ENCODE measurements around the gene AIFM2.
A peak's percentile ranks its signal among the peaks of the same experiment; 100 is the strongest.
"Not testable (repeated sequence)": the region's sequence is repeated elsewhere in the genome, so short reads cannot be mapped to it uniquely, and the experiment has no call there.

Gene AIFM2

GRCh38 chr10:70121281-70121949 lies 11.2 kb downstream of the AIFM2 start:
- DNase-seq = no peak

- DNase-seq = no peak
These were observed 12.2 kb downstream of the AIFM2 start for GRCh38 chr10:70120417-70120816.

GRCh38 chr10:70119623-70120022 lies 13.0 kb downstream of the AIFM2 start:
- no peak for DNase-seq

GRCh38 chr10:70119197-70119596 lies 13.4 kb downstream of the AIFM2 start:
- no peak for DNase-seq

GRCh38 chr10:70118196-70118595 lies 14.4 kb downstream of the AIFM2 start:
- DNase-seq = no peak

- no peak for DNase-seq
These were observed 15.0 kb downstream of the AIFM2 start for GRCh38 chr10:70117646-70118045.

- peak; percentile 10 to 29 for DNase-seq
These were observed 16.5 kb downstream of the AIFM2 start for GRCh38 chr10:70115948-70116682.

GRCh38 chr10:70114902-70115301 lies 17.7 kb downstream of the AIFM2 start:
- no peak for DNase-seq

GRCh38 chr10:70112071-70112470 lies 20.6 kb downstream of the AIFM2 start:
- DNase-seq = no peak

GRCh38 chr10:70111496-70111895 lies 21.1 kb downstream of the AIFM2 start:
- no peak for DNase-seq

- DNase-seq = no peak
These were observed 23.4 kb downstream of the AIFM2 start for GRCh38 chr10:70109064-70109729.

- DNase-seq = no peak
These were observed 25.4 kb downstream of the AIFM2 start for GRCh38 chr10:70106958-70107791.

GRCh38 chr10:70101668-70102067 lies 31.0 kb downstream of the AIFM2 start:
- DNase-seq = no peak

- DNase-seq = not testable (repeated sequence)
These were observed 31.5 kb downstream of the AIFM2 start for GRCh38 chr10:70101068-70101562.

- DNase-seq = no peak
These were observed 34.4 kb downstream of the AIFM2 start for GRCh38 chr10:70098271-70098670.

- DNase-seq = no peak
These were observed 35.2 kb downstream of the AIFM2 start for GRCh38 chr10:70097459-70097858.

GRCh38 chr10:70096705-70097420 lies 35.8 kb downstream of the AIFM2 start:
- no peak for DNase-seq

- no peak for DNase-seq
These were observed 36.5 kb downstream of the AIFM2 start for GRCh38 chr10:70096016-70096704.

GRCh38 chr10:70094250-70094649 lies 38.4 kb downstream of the AIFM2 start:
- no peak for DNase-seq

- no peak for DNase-seq
These were observed 39.2 kb downstream of the AIFM2 start for GRCh38 chr10:70093335-70093944.

- DNase-seq = no peak
These were observed 40.3 kb downstream of the AIFM2 start for GRCh38 chr10:70092389-70092718.

Measured in NCI-H1930 (cell line).